Ectodermal cell (in vitro differentiated cells): ENCODE measurements around the gene ADAMTS4.

Experiments used
- H3K27ac ChIP-seq: 2 replicates; pipeline ENCODE4 v1.7.0; 2013; ENCODE audit warnings: mild to moderate bottlenecking, low read depth, low read length; ENCODE audit not compliant: insufficient read depth, poor library complexity, severe bottlenecking
- H3K27me3 ChIP-seq: 2 replicates; pipeline ENCODE4 v1.7.0; 2013; ENCODE audit warnings: mild to moderate bottlenecking, low read length; ENCODE audit not compliant: insufficient read depth, control insufficient read depth, poor library complexity, severe bottlenecking
- H3K36me3 ChIP-seq: one replicate; pipeline ENCODE4 v1.7.0; 2013; ENCODE audit warnings: low read length; ENCODE audit not compliant: control insufficient read depth, insufficient read depth
- H3K4me1 ChIP-seq: one replicate; pipeline ENCODE4 v1.7.0; 2013; ENCODE audit warnings: low read length; ENCODE audit not compliant: control insufficient read depth, insufficient read depth
- H3K4me3 ChIP-seq: 2 replicates; pipeline ENCODE4 v1.7.0; 2013; ENCODE audit warnings: low read depth, low read length, control low read depth; ENCODE audit not compliant: insufficient read depth
- H3K9me3 ChIP-seq: 2 replicates; pipeline ENCODE4 v1.7.0; 2013; ENCODE audit warnings: mild to moderate bottlenecking, low read length, moderate library complexity; ENCODE audit not compliant: control insufficient read depth
- WGBS, 2 experiments: methylation state at CpG; one replicate each; pipeline ENCODE4 v1.1.7; 2013; ENCODE audit warnings: missing lambda C conversion rate in 2 of 2; 5-methylcytosine and 5-hydroxymethylcytosine counted together

Gene ADAMTS4

GRCh38 chr1:161162806-161163205 lies 36.0 kb downstream of the ADAMTS4 start:
- WGBS, 2 experiments = 94% methylated on average over 9 to 10 of the region's 10 CpGs
- Histone ChIP-seq H3K36me3 (peaks cover 25% of the 10 kb centered on the region), H3K9me3 (no peaks in the 10 kb centered on the region), H3K4me3 (no peak overlapping the region), H3K27ac (no peak overlapping the region), H3K4me1 (no peaks in the 10 kb centered on the region), H3K27me3 (no peaks in the 10 kb centered on the region)

- WGBS, 2 experiments = 92 to 94% methylated on average over 7 of the region's 7 CpGs
- Histone ChIP-seq H3K4me1 (no peaks in the 10 kb centered on the region), H3K9me3 (no peaks in the 10 kb centered on the region), H3K4me3 (no peak overlapping the region), H3K27ac (no peak overlapping the region), H3K27me3 (no peaks in the 10 kb centered on the region), H3K36me3 (peaks cover 28% of the 10 kb centered on the region)
These were observed 36.8 kb downstream of the ADAMTS4 start for GRCh38 chr1:161162052-161162451.

GRCh38 chr1:161161652-161162051 lies 37.2 kb downstream of the ADAMTS4 start:
- WGBS, 2 experiments = 94 to 96% methylated on average over 5 of the region's 5 CpGs
- Histone ChIP-seq H3K27ac (no peak overlapping the region), H3K9me3 (no peaks in the 10 kb centered on the region), H3K4me3 (no peak overlapping the region), H3K27me3 (no peaks in the 10 kb centered on the region), H3K4me1 (no peaks in the 10 kb centered on the region), H3K36me3 (peaks cover 28% of the 10 kb centered on the region)

- peaks cover 28% of the 10 kb centered on the region for H3K36me3 ChIP-seq
- no peak overlapping the region for H3K4me3 ChIP-seq
- H3K27ac ChIP-seq = no peak overlapping the region
- H3K4me1 ChIP-seq = no peaks in the 10 kb centered on the region
- WGBS, 2 experiments = 96 to 97% methylated on average over 22 of the region's 22 CpGs
- no peaks in the 10 kb centered on the region for H3K27me3 ChIP-seq
- no peaks in the 10 kb centered on the region for H3K9me3 ChIP-seq
These were observed 38.1 kb downstream of the ADAMTS4 start for GRCh38 chr1:161160671-161161145.

- Histone ChIP-seq H3K27ac (no peak overlapping the region), H3K27me3 (no peaks in the 10 kb centered on the region), H3K4me3 (peak overlapping the region; percentile 84), H3K36me3 (peaks cover 28% of the 10 kb centered on the region), H3K4me1 (no peaks in the 10 kb centered on the region), H3K9me3 (no peaks in the 10 kb centered on the region)
- WGBS, 2 experiments = 16 to 19% methylated on average over 11 of the region's 11 CpGs
These were observed 39.0 kb downstream of the ADAMTS4 start for GRCh38 chr1:161159913-161160243.

- H3K4me1 ChIP-seq = no peaks in the 10 kb centered on the region
- peak within 1 kb of the TSS; percentile 84 for H3K4me3 ChIP-seq
- peak within 1 kb of the TSS; percentile 75 for H3K27ac ChIP-seq
- WGBS, 2 experiments = 1 to 3% methylated on average over 60 of the region's 60 CpGs
- H3K36me3 ChIP-seq = peaks cover 28% of the 10 kb centered on the region
- no peaks in the 10 kb centered on the region for H3K9me3 ChIP-seq
- no peaks in the 10 kb centered on the region for H3K27me3 ChIP-seq
These were observed 39.6 kb downstream of the ADAMTS4 start, which contains the start of gene USP21 for GRCh38 chr1:161159087-161159912. USP21 (plus strand) TSS chr1:161159500; CDS start chr1:161160641, 1,141 bp downstream.

- no peaks in the 10 kb centered on the region for H3K27me3 ChIP-seq
- H3K36me3 ChIP-seq = peaks cover 28% of the 10 kb centered on the region
- no peaks in the 10 kb centered on the region for H3K4me1 ChIP-seq
- no peaks in the 10 kb centered on the region for H3K9me3 ChIP-seq
- H3K27ac ChIP-seq = no peak overlapping the region
- 92 to 95% methylated on average over 9 of the region's 9 CpGs for WGBS, 2 experiments
- peak overlapping the region; percentile 84 for H3K4me3 ChIP-seq
These were observed 40.4 kb downstream of the ADAMTS4 start for GRCh38 chr1:161158316-161159010.

GRCh38 chr1:161157867-161158266 lies 41.0 kb downstream of the ADAMTS4 start:
- no peaks in the 10 kb centered on the region for H3K4me1 ChIP-seq

GRCh38 chr1:161153682-161154337 lies 45.0 kb downstream of the ADAMTS4 start, which contains the start of gene UFC1:
UFC1 (plus strand) TSS chr1:161153978; CDS start chr1:161153998, 20 bp downstream.
- WGBS, 2 experiments = 2% methylated on average over 33 of the region's 33 CpGs
- H3K36me3 ChIP-seq = peaks cover 11% of the 10 kb centered on the region
- H3K4me1 ChIP-seq = no peaks in the 10 kb centered on the region
- H3K27ac ChIP-seq = peak within 1 kb of the TSS; percentile 92
- peak within 1 kb of the TSS; percentile 82 for H3K4me3 ChIP-seq
- no peaks in the 10 kb centered on the region for H3K9me3 ChIP-seq
- H3K27me3 ChIP-seq = no peaks in the 10 kb centered on the region

More at GRCh38 chr1:161157867-161158266, 41.0 kb downstream of the ADAMTS4 start:
- 96 to 100% methylated on average over 1 of the region's 1 CpG for WGBS, 2 experiments
- no peaks in the 10 kb centered on the region for H3K9me3 ChIP-seq
- peaks cover 28% of the 10 kb centered on the region for H3K36me3 ChIP-seq
- H3K4me3 ChIP-seq = no peak overlapping the region
- H3K27me3 ChIP-seq = no peaks in the 10 kb centered on the region
- no peak overlapping the region for H3K27ac ChIP-seq

- Histone ChIP-seq H3K27me3 (no peaks in the 10 kb centered on the region), H3K9me3 (no peaks in the 10 kb centered on the region), H3K4me1 (no peaks in the 10 kb centered on the region), H3K27ac (no peak overlapping the region), H3K4me3 (peak overlapping the region; percentile 82), H3K36me3 (peaks cover 7% of the 10 kb centered on the region)
- WGBS, 2 experiments = 39 to 46% methylated on average over 5 to 9 of the region's 9 CpGs
These were observed 45.7 kb downstream of the ADAMTS4 start for GRCh38 chr1:161153176-161153575.
